ENCODE results near the gene PCDHA11. TPM values are rescaled to one million over a fixed set of nuclear protein-coding genes. Genes with fewer than 3 reads are reported as not detected.

PCDHA11 gene
- 0.57 TPM in 1 of 2 replicates, not detected in the other for total RNA-seq

GRCh38 chr5:140868721-140869554 lies at the start of gene PCDHA11:
PCDHA11 (plus strand) TSS chr5:140868957; CDS start chr5:140869104, 147 bp downstream.

GRCh38 chr5:140821375-140822280 lies 47.1 kb upstream of the PCDHA11 start, which contains the start of gene PCDHA5:
PCDHA5 (plus strand) TSS chr5:140821613.

GRCh38 chr5:140827704-140828361 lies 40.9 kb upstream of the PCDHA11 start, which contains the start of gene PCDHA6:
PCDHA6 (plus strand) TSS chr5:140827960; CDS start chr5:140828092, 132 bp downstream.

GRCh38 chr5:140833993-140834392 lies 34.8 kb upstream of the PCDHA11 start, which contains the start of gene PCDHA7:
PCDHA7 (plus strand) TSS chr5:140834269; CDS start chr5:140834384, 115 bp downstream.

GRCh38 chr5:140840978-140841962 lies 27.5 kb upstream of the PCDHA11 start, which contains the start of gene PCDHA8:
PCDHA8 (plus strand) TSS chr5:140841187; CDS start chr5:140841322, 135 bp downstream.

GRCh38 chr5:140848139-140849102 lies 20.3 kb upstream of the PCDHA11 start, which contains the start of gene PCDHA9:
PCDHA9 (plus strand) TSS chr5:140848382; CDS start chr5:140848496, 114 bp downstream.

GRCh38 chr5:140855772-140856674 lies 12.7 kb upstream of the PCDHA11 start, which contains the start of gene PCDHA10:
PCDHA10 (plus strand) TSS chr5:140855897; CDS start chr5:140856049, 152 bp downstream.

GRCh38 chr5:140875085-140876065 lies 6.6 kb downstream of the PCDHA11 start, which contains the start of gene PCDHA12:
PCDHA12 (plus strand) TSS chr5:140875308; CDS start chr5:140875473, 165 bp downstream.

GRCh38 chr5:140881889-140882590 lies 13.3 kb downstream of the PCDHA11 start, which contains the start of gene PCDHA13:
PCDHA13 (plus strand) TSS chr5:140882124; CDS start chr5:140882269, 145 bp downstream.

Other genes starting within 250 kb of the PCDHA11 start
- 1.3 and 1.8 TPM in 2 replicates for gene CD14, start 235.8 kb upstream of the PCDHA11 start, total RNA-seq
- gene TMCO6, start 229.5 kb upstream of the PCDHA11 start, total RNA-seq = 12.9 and 24.5 TPM in 2 replicates
- gene NDUFA2, start 221.3 kb upstream of the PCDHA11 start, total RNA-seq = 19.9 and 24.1 TPM in 2 replicates
- 67.3 and 127 TPM in 2 replicates for gene IK, start 221.1 kb upstream of the PCDHA11 start, total RNA-seq
- 32.8 and 46.2 TPM in 2 replicates for gene WDR55, start 204.1 kb upstream of the PCDHA11 start, total RNA-seq
- 0.44 and 0.86 TPM in 2 replicates for gene DND1, start 195.4 kb upstream of the PCDHA11 start, total RNA-seq
- 47.9 and 91.9 TPM in 2 replicates for gene HARS1, start 177.6 kb upstream of the PCDHA11 start, total RNA-seq
- 27.1 and 32.5 TPM in 2 replicates for gene HARS2, start 177.5 kb upstream of the PCDHA11 start, total RNA-seq
- 29.5 and 35.7 TPM in 2 replicates for gene ZMAT2, start 168.5 kb upstream of the PCDHA11 start, total RNA-seq
- gene PCDHA1, start 82.8 kb upstream of the PCDHA11 start, total RNA-seq = not detected in 2 replicates
- under 0.01 TPM in 1 of 2 replicates, not detected in the other for gene PCDHA2, start 74.1 kb upstream of the PCDHA11 start, total RNA-seq
- 0.14 and 0.22 TPM in 2 replicates for gene PCDHA3, start 67.9 kb upstream of the PCDHA11 start, total RNA-seq
- gene PCDHA4, start 61.9 kb upstream of the PCDHA11 start, total RNA-seq = under 0.01 and 0.14 TPM in 2 replicates
- gene PCDHA5, start 47.3 kb upstream of the PCDHA11 start, total RNA-seq = not detected in 2 replicates
- gene PCDHA6, start 41.0 kb upstream of the PCDHA11 start, total RNA-seq = 0.14 and 0.44 TPM in 2 replicates
- gene PCDHA7, start 34.7 kb upstream of the PCDHA11 start, total RNA-seq = under 0.01 and 0.29 TPM in 2 replicates
- under 0.01 TPM in 1 of 2 replicates, not detected in the other for gene PCDHA8, start 27.8 kb upstream of the PCDHA11 start, total RNA-seq
- gene PCDHA9, start 20.6 kb upstream of the PCDHA11 start, total RNA-seq = under 0.01 TPM in 2 replicates
- under 0.01 and 0.14 TPM in 2 replicates for gene PCDHA10, start 13.1 kb upstream of the PCDHA11 start, total RNA-seq
- gene PCDHA12, start 6.4 kb downstream of the PCDHA11 start, total RNA-seq = under 0.01 and 0.14 TPM in 2 replicates
- gene PCDHA13, start 13.2 kb downstream of the PCDHA11 start, total RNA-seq = not detected in 2 replicates
- gene PCDHAC1, start 57.3 kb downstream of the PCDHA11 start, total RNA-seq = under 0.01 TPM in 1 of 2 replicates, not detected in the other
- gene PCDHAC2, start 97.5 kb downstream of the PCDHA11 start, total RNA-seq = 0.14 and 0.22 TPM in 2 replicates
- gene PCDHB1, start 182.4 kb downstream of the PCDHA11 start, total RNA-seq = not detected in 2 replicates
- gene PCDHB2, start 225.7 kb downstream of the PCDHA11 start, total RNA-seq = 0.22 and 0.29 TPM in 2 replicates
- under 0.01 and 0.29 TPM in 2 replicates for gene PCDHB3, start 231.5 kb downstream of the PCDHA11 start, total RNA-seq

Data from placental pericyte (primary cell).